MM.1S (cell line): Measurements from ENCODE around the gene FBXW4.

Experiments used
- CTCF ChIP-seq: fragments of 300-600 bp; sonication (generic); IDR thresholded peaks from 2 replicates; pipeline ENCODE4 v1.5.1; 2016; ENCODE audit warnings: antibody characterized with exemption, low read length, mixed read lengths
- EZH2 ChIP-seq: fragments of 300-600 bp; sonication (generic); optimal IDR thresholded peaks from 2 replicates; pipeline ENCODE3; 2017; ENCODE audit warnings: low read depth, mild to moderate bottlenecking, antibody characterized with exemption, low read length, mixed read lengths
- EZH2phosphoT487 ChIP-seq: fragments of 300-600 bp; sonication (generic); IDR thresholded peaks from 2 replicates; pipeline ENCODE4 v1.6.1; 2018; ENCODE audit warnings: antibody characterized with exemption, low read length

- no peak for TF ChIP-seq EZH2phosphoT487
- TF ChIP-seq CTCF: no peak
- no peak for TF ChIP-seq EZH2
Measured at GRCh38 chr10:101562231-101562630, 132.7 kb downstream of the FBXW4 start.
